Breast epithelium (tissue), 4 donors: ENCODE measurements around the gene PLEKHA5. TPM values are rescaled to one million over a fixed set of nuclear protein-coding genes. Genes with fewer than 3 reads are reported as not detected.

Experiments used
- DNase-seq, 2 donors: peaks; one replicate each; pipeline ENCODE4 v3.0.0-alpha.2; 2019; ENCODE audit warnings: low spot score in 2 of 2
- H3K27ac ChIP-seq, 2 donors: fragments of 200-600 bp; sonication (generic) in 1 of 2; one replicate each; pipeline ENCODE4 v1.5.1; 2016 to 2019; ENCODE audit warnings: mild to moderate bottlenecking in 1 of 2
- H3K27me3 ChIP-seq, 2 donors: fragments of 200-600 bp; sonication (generic) in 1 of 2; one replicate each; pipeline versions ENCODE4 v1.5.1 to v1.6.0; 2017 to 2019; ENCODE audit warnings: control low read depth in 1 of 2, mild to moderate bottlenecking in 1 of 2
- H3K36me3 ChIP-seq: fragments of 200-600 bp; one replicate; pipeline ENCODE4 v1.5.1; 2019
- H3K4me1 ChIP-seq, 2 donors: fragments of 200-600 bp; sonication (generic); one replicate each; pipeline ENCODE4 v1.5.1; 2016 to 2019; ENCODE audit warnings: control low read depth in 1 of 2
- H3K4me3 ChIP-seq, 3 donors: fragments of 200-600 bp; sonication (generic); 1 replicate in 2 of 3; 2 replicates in 1 of 3; pipeline ENCODE4 v1.5.1; 2016 to 2019; ENCODE audit warnings: mild to moderate bottlenecking in 3 of 3, moderate library complexity in 2 of 3
- H3K9me3 ChIP-seq, 2 donors: fragments of 200-600 bp; sonication (generic) in 1 of 2; one replicate each; pipeline ENCODE4 v1.5.1; 2016 to 2019; ENCODE audit warnings: control low read depth in 1 of 2
- POLR2A ChIP-seq: fragments of 450-650 bp; IDR thresholded peaks from one replicate; pipeline ENCODE4 v1.6.1; 2016; ENCODE audit warnings: antibody characterized with exemption, mild to moderate bottlenecking, moderate library complexity
- POLR2AphosphoS5 ChIP-seq, 3 donors: sonication (generic); formaldehyde crosslinking; IDR thresholded peaks; one replicate each; pipeline ENCODE4 v1.6.1; 2017; ENCODE audit warnings: antibody characterized with exemption in 3 of 3
- intact Hi-C: fragments of 100-400 bp; cut with DNase I; formaldehyde crosslinking; loops from one replicate; pipeline ENCODE4 v1.15.1; 2023; ENCODE audit warnings: low total_unique reads
- total RNA-seq, 3 donors: library from RNA; depleted of rRNA; stranded (reverse); fragments of >200 nt; gene quantifications; one replicate each; pipeline ENCODE4 v1.1.0, GENCODE V29; 2016
- TF ChIP-seq, protein P1 (sequence below), 3 donors: fragments of 450-650 bp; IDR thresholded peaks; one replicate each; pipeline ENCODE4 v1.5.1; 2016 to 2017; ENCODE audit warnings: antibody characterized with exemption in 3 of 3, mild to moderate bottlenecking in 3 of 3, moderate library complexity in 3 of 3

PLEKHA5 gene
- total RNA-seq, 3 donors from 2014 or later: 21.1 to 55.5 (median 49.8) TPM

DNA sequence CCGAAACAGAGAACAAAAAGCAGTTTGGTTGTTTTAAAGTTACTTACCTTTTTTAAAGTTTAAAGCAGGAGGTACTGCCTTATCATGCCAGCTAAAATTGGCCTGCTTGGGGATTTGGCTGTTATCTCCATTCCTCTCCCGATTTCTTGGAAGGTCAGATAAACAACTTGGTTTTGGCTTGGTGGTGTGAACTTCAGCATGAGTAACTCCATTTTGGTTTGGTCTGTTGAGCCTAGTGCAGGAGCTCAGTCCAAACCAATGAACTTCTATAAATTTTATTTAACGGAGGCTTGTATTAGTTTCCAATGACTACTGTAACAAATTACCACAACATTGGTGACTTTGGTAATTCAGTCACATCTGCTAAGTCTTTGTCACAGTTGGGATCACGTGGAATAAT, 82.3 kb downstream of the PLEKHA5 start:
- Histone ChIP-seq H3K27ac (no peak overlapping the region), H3K9me3 (no peaks in the 10 kb centered on the region), H3K4me3 (no peak overlapping the region), H3K36me3 (no peaks in the 10 kb centered on the region), H3K27me3 (no peaks in the 10 kb centered on the region), H3K4me1 (no peaks in the 10 kb centered on the region)
- TF ChIP-seq POLR2A (no peak), POLR2AphosphoS5 (IDR thresholded peaks at IDR 0.05) (no peak)
- TF ChIP-seq, protein P1, sequence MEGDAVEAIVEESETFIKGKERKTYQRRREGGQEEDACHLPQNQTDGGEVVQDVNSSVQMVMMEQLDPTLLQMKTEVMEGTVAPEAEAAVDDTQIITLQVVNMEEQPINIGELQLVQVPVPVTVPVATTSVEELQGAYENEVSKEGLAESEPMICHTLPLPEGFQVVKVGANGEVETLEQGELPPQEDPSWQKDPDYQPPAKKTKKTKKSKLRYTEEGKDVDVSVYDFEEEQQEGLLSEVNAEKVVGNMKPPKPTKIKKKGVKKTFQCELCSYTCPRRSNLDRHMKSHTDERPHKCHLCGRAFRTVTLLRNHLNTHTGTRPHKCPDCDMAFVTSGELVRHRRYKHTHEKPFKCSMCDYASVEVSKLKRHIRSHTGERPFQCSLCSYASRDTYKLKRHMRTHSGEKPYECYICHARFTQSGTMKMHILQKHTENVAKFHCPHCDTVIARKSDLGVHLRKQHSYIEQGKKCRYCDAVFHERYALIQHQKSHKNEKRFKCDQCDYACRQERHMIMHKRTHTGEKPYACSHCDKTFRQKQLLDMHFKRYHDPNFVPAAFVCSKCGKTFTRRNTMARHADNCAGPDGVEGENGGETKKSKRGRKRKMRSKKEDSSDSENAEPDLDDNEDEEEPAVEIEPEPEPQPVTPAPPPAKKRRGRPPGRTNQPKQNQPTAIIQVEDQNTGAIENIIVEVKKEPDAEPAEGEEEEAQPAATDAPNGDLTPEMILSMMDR (IDR thresholded peaks at IDR 0.05): no peak
- intact Hi-C loops: no loop called here
- no peak for DNase-seq

DNA sequence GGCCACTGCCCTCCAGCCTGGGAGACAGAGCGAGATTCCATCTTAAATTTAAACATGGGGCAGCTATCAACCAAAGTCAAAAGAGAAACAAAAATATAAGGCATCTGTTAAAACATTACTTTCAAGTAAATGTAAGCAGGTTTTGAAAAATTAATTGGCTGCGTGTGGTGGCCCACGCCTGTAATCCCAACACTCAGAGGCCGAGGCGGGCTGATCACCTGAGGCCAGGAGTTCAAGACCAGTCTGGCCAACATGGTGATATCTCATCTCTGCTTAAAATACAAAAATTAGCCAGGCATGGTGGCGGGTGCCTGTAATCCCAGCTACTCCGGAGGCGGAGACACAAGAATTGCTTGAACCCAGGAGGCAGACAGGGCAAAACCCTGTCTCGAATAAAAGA, 82.7 kb downstream of the PLEKHA5 start:
- Histone ChIP-seq H3K36me3 (no peaks in the 10 kb centered on the region), H3K4me1 (no peaks in the 10 kb centered on the region), H3K9me3 (no peaks in the 10 kb centered on the region), H3K4me3 (no peak overlapping the region), H3K27ac (no peak overlapping the region), H3K27me3 (no peaks in the 10 kb centered on the region)
- TF ChIP-seq POLR2AphosphoS5 (IDR thresholded peaks at IDR 0.05) (no peak), POLR2A (no peak)
- TF ChIP-seq, protein P1 (IDR thresholded peaks at IDR 0.05): no peak
- intact Hi-C loops: no loop called here
- no peak for DNase-seq

DNA sequence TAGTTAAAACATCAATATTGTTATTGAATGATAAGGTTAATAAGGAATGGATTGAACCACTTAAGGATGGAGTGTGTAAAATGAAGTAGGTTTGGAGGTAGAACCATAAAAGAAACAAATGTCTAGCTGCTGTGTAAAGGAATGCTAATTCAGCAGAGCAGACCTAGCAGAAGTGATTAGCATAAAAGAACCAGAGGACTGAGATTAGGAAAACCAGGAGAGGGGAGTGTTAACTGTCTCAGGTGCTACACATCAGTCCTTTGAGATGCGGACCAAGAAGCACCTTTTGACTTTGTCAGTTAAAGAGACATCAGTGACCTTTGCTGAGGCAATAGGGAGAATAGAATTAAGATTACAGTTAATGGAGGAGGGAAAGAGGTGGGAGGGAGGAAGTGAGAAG, 84.5 kb downstream of the PLEKHA5 start:
- intact Hi-C loops: no loop called here
- no peaks in the 10 kb centered on the region for H3K36me3 ChIP-seq
- H3K4me3 ChIP-seq: no peak overlapping the region
- no peak for DNase-seq
- no peaks in the 10 kb centered on the region for H3K27me3 ChIP-seq
- H3K4me1 ChIP-seq: no peaks in the 10 kb centered on the region
- H3K9me3 ChIP-seq: no peaks in the 10 kb centered on the region
- no peak overlapping the region for H3K27ac ChIP-seq
- TF ChIP-seq POLR2AphosphoS5 (IDR thresholded peaks at IDR 0.05) (no peak), POLR2A (no peak)
- TF ChIP-seq, protein P1 (IDR thresholded peaks at IDR 0.05): no peak

DNA sequence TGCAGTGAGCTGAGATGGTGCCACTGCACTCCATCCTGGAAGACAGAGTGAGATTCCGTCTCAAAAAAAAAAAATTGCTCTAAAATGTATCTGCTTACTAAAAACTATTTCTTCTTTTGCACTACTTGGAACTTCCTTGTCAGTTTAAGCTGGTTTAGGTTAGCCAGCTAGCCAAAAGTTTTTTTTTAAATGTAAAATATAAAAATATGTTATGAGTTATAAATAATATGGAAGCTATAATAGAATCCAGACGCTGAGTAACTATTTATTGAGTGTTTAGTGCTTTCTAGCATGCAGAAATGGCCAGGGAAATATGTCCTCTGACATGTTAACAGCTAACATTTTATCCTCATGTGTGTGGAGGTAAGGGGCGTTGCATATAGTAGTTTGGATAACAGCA, 85.6 kb downstream of the PLEKHA5 start:
- Histone ChIP-seq H3K36me3 (no peaks in the 10 kb centered on the region), H3K27me3 (no peaks in the 10 kb centered on the region), H3K27ac (no peak overlapping the region), H3K4me3 (no peak overlapping the region), H3K9me3 (no peaks in the 10 kb centered on the region), H3K4me1 (no peaks in the 10 kb centered on the region)
- intact Hi-C loops: no loop called here
- DNase-seq: no peak
- TF ChIP-seq, protein P1 (IDR thresholded peaks at IDR 0.05): no peak
- TF ChIP-seq POLR2AphosphoS5 (IDR thresholded peaks at IDR 0.05) (no peak), POLR2A (no peak)

DNA sequence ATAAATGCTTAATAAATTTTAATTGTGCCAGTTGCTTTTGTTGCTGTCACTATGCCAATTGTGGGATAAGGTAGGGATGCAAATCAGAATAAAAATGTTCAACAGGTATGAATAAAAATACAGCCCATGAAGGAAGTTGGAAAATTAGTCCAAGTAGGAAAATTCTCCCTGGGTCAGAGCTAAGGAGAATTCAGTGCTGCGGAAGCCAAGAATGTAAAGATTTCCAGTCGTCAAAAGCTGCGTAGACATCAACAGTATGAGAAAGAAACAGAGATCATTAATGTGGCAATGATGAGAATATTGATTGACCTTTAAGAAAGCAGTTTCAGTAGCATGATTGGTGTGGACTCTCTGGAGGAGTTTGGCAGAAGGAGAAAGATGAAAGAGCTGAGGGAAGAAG, 87.9 kb downstream of the PLEKHA5 start:
- no peak overlapping the region for H3K4me3 ChIP-seq
- H3K27me3 ChIP-seq: no peaks in the 10 kb centered on the region
- H3K27ac ChIP-seq: no peak overlapping the region
- DNase-seq: no peak
- TF ChIP-seq, protein P1 (IDR thresholded peaks at IDR 0.05): no peak
- TF ChIP-seq POLR2A: no peak
- TF ChIP-seq POLR2AphosphoS5 (IDR thresholded peaks at IDR 0.05): no peak
- H3K4me1 ChIP-seq: no peaks in the 10 kb centered on the region
- no peaks in the 10 kb centered on the region for H3K36me3 ChIP-seq
- H3K9me3 ChIP-seq: no peaks in the 10 kb centered on the region
- intact Hi-C loops: no loop called here
